ENCODE results near the gene CHRNA3. TPM values are rescaled to one million over a fixed set of nuclear protein-coding genes. Genes with fewer than 3 reads are reported as not detected.

CHRNA3 gene
- total RNA-seq, 1 donor from 2014 or later = 1.6 TPM

GRCh38 chr15:78641102-78641748 is 20.4 kb upstream of the CHRNA3 start, which contains the start of gene CHRNB4:
Gene CHRNB4 (minus strand): TSS chr15:78641210. CDS start chr15:78641133, 77 bp downstream.
- peak within 1 kb of the TSS; percentile 80 for H2AFZ ChIP-seq (replicated peaks)
- Mint-ChIP-seq H3K9me3 (no peaks in the 10 kb centered on the region), H3K4me1 (peaks cover 13% of the 10 kb centered on the region), H3K27ac (no peak within 1 kb of the TSS), H3K4me3 (peak within 1 kb of the TSS; percentile 84), H3K27me3 (ENCODE audit: insufficient read depth, low read depth) (peaks cover 20% of the 10 kb centered on the region), H3K36me3 (no peaks in the 10 kb centered on the region)
- no peak for TF ChIP-seq EZH2 (IDR thresholded peaks at IDR 0.05)
- TF ChIP-seq CTCF (IDR thresholded peaks at IDR 0.05) = peak; percentile 31
- TF ChIP-seq EZH2phosphoT487 (IDR thresholded peaks at IDR 0.05) = peak; percentile 47
- H3K36me3 ChIP-seq = no peaks in the 10 kb centered on the region
- H4K20me1 ChIP-seq (ENCODE audit: low read depth) = no peaks in the 10 kb centered on the region
- H3K27ac ChIP-seq = no peak within 1 kb of the TSS
- H3K4me2 ChIP-seq = peak within 1 kb of the TSS; percentile 89
- H3K9me3 ChIP-seq (ENCODE audit: low read depth) = no peaks in the 10 kb centered on the region
- H3K4me3 ChIP-seq = peak within 1 kb of the TSS; percentile 64
- no peaks in the 10 kb centered on the region for H3K79me2 ChIP-seq (ENCODE audit: low read depth)
- DNase-seq (ENCODE audit: low spot score) = peak; percentile 92
- H3K27me3 ChIP-seq = peaks cover 30% of the 10 kb centered on the region
- no peak within 1 kb of the TSS for H3K9ac ChIP-seq
- H3F3A ChIP-seq (ENCODE audit: low read depth) = peaks cover 15% of the 10 kb centered on the region
- H3K4me1 ChIP-seq = peaks cover 6% of the 10 kb centered on the region

GRCh38 chr15:78640527-78641101 is 19.8 kb upstream of the CHRNA3 start:
- Mint-ChIP-seq H3K9me3 (no peaks in the 10 kb centered on the region), H3K27me3 (ENCODE audit: insufficient read depth, low read depth) (peaks cover 23% of the 10 kb centered on the region), H3K4me3 (peak overlapping the region; percentile 81), H3K4me1 (peaks cover 13% of the 10 kb centered on the region), H3K27ac (no peak overlapping the region), H3K36me3 (no peaks in the 10 kb centered on the region)
- peak overlapping the region; percentile 64 for H3K4me3 ChIP-seq
- no peaks in the 10 kb centered on the region for H3K9me3 ChIP-seq (ENCODE audit: low read depth)
- no peak overlapping the region for H3K27ac ChIP-seq
- peaks cover 6% of the 10 kb centered on the region for H3K4me1 ChIP-seq
- H2AFZ ChIP-seq (replicated peaks) = peak overlapping the region; percentile 80
- H3K36me3 ChIP-seq = no peaks in the 10 kb centered on the region
- TF ChIP-seq CTCF (IDR thresholded peaks at IDR 0.05) (no peak), EZH2 (IDR thresholded peaks at IDR 0.05) (no peak), EZH2phosphoT487 (IDR thresholded peaks at IDR 0.05) (no peak)
- H4K20me1 ChIP-seq (ENCODE audit: low read depth) = no peaks in the 10 kb centered on the region
- H3K27me3 ChIP-seq = peaks cover 30% of the 10 kb centered on the region
- H3K79me2 ChIP-seq (ENCODE audit: low read depth) = no peaks in the 10 kb centered on the region
- H3K9ac ChIP-seq = no peak overlapping the region
- DNase-seq (ENCODE audit: low spot score) = no peak
- H3F3A ChIP-seq (ENCODE audit: low read depth) = peaks cover 15% of the 10 kb centered on the region
- peak overlapping the region; percentile 89 for H3K4me2 ChIP-seq

- H3K27ac ChIP-seq = no peak overlapping the region
- peaks cover 27% of the 10 kb centered on the region for H3K27me3 Mint-ChIP-seq (ENCODE audit: insufficient read depth, low read depth)
- H3K4me1 ChIP-seq = peaks cover 6% of the 10 kb centered on the region
- DNase-seq (ENCODE audit: low spot score) = peak; percentile 94
- H3K36me3 ChIP-seq = no peaks in the 10 kb centered on the region
- H3K4me3 ChIP-seq = no peak overlapping the region
- no peak overlapping the region for H3K4me2 ChIP-seq
- H3K9ac ChIP-seq = no peak overlapping the region
- no peaks in the 10 kb centered on the region for H3K36me3 Mint-ChIP-seq
- no peaks in the 10 kb centered on the region for H3K79me2 ChIP-seq (ENCODE audit: low read depth)
- no peak overlapping the region for H3K4me3 Mint-ChIP-seq
- H3K27me3 ChIP-seq = peaks cover 30% of the 10 kb centered on the region
- no peak overlapping the region for H3K27ac Mint-ChIP-seq
- no peaks in the 10 kb centered on the region for H3K9me3 Mint-ChIP-seq
- peaks cover 13% of the 10 kb centered on the region for H3K4me1 Mint-ChIP-seq
- TF ChIP-seq EZH2 (IDR thresholded peaks at IDR 0.05) (no peak), CTCF (IDR thresholded peaks at IDR 0.05) (peak; percentile 80)
- H3K9me3 ChIP-seq (ENCODE audit: low read depth) = no peaks in the 10 kb centered on the region
- no peak overlapping the region for H2AFZ ChIP-seq (replicated peaks)
- H4K20me1 ChIP-seq (ENCODE audit: low read depth) = no peaks in the 10 kb centered on the region
- H3F3A ChIP-seq (ENCODE audit: low read depth) = peaks cover 15% of the 10 kb centered on the region
Measured at GRCh38 chr15:78638658-78639314, 18.0 kb upstream of the CHRNA3 start.

All from neural progenitor cell (in vitro differentiated cells).